ENCODE data around the gene ELL2.

ELL2 gene

DNA sequence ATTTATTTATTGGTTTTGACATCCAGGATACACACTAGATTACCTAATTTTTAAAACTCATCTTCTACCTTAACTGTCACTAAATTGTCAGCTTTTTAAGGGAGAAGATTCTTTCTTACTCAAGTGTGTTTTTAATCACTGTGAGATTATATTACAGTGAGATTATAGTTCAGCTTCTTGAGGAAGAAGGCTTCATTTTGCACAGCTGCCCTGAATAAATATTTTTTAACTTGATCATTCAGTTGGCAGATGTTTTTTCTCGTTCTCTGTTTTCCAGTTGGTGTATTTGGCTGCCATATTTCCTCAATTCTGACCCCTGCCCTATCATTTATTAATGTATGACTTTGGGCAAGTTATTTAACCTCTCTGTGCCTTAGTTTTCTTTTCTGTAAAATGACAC lies 15.0 kb upstream of the ELL2 start:
- DNase-seq = no peak

- no peak for DNase-seq
These were observed 14.1 kb upstream of the ELL2 start for GRCh38 chr5:95975703-95976102.

GRCh38 chr5:95973793-95974325 lies 12.2 kb upstream of the ELL2 start:
- no peak for DNase-seq

GRCh38 chr5:95972196-95972595 lies 10.5 kb upstream of the ELL2 start:
- DNase-seq = no peak

GRCh38 chr5:95970359-95970704 lies 8.7 kb upstream of the ELL2 start:
- DNase-seq = no peak

DNA sequence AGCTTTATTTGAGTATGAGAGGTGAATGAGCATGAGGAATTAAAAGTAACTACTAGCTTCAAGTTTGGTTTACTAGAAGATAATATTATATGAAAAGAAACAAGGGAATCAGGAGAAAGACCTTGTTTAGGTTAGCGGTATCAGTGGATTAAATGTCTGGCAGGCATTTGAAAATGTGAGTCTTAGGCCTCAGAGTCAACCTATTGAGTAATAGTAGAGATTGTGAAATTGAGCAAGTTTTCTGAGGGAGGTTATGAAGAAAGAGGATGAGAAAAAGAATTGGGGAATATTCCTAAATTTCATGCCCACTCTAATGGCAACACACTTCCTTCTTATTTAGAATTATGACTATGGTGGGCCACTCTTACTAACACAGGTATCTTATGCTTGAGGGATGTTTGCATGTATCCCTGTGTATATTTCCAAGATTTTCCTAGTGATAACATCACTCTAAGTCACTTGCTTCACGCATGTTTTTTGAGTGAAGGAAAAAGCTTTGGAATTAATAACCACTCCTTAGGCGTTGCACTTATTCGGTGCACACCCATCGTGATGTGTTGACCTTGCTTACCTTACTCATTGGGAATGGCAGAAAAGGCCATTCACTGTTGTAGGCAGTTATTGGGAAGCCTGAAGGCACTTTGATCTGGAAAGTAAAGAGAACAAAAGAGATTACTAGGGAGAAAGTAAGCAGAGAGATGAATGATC lies 8.2 kb upstream of the ELL2 start:
- DNase-seq = no peak

GRCh38 chr5:95969055-95969454 lies 7.4 kb upstream of the ELL2 start:
- no peak for DNase-seq

GRCh38 chr5:95967236-95967635 lies 5.6 kb upstream of the ELL2 start:
- DNase-seq = no peak

DNA sequence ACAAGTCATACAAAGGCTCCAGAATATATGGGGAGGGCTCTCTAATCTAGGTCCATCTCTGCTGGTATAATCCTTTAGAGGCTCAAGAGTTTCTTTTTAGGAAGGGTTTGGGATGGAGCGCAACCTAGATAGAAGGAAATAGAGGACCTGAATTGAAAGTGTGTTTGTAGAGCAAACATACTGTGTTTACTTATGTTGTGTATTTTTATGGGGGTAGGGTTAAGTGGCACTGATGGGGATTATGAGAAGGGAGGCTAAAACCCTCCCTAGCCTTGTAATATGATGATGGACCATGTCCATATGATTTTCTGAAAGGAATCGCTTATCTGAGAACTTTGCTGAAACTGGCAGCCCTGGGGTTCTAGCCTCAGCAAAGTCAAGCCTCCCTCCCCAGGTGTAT lies 4.4 kb upstream of the ELL2 start:
- no peak for DNase-seq

- no peak for DNase-seq
These were observed 2.2 kb upstream of the ELL2 start for GRCh38 chr5:95963650-95964410.

DNA sequence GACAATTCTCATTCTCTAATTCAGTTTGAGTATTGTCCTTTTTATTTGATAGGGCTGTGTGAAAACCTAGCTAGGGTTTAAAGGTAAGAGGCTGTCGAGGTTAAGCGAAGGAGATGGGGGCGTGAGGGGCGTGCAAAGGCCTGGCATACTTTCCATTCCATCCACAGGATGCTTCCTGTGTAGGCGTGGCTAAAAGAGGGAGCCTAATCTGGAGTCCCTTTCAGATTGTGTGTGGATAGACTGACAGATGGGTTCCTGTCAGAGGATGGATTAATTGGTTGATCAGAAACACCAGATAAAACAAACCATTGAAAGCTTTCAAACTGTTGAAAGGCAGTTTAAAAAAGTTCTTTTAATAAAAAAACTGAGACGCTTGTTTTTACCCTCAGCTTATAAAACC lies 1.1 kb upstream of the ELL2 start:
- no peak for DNase-seq

- no peak for DNase-seq
These were observed 773 bp upstream of the ELL2 start for GRCh38 chr5:95962475-95962773.

GRCh38 chr5:95960667-95961616 lies 709 bp downstream of the ELL2 start:
- peak; percentile 60 for DNase-seq

DNA sequence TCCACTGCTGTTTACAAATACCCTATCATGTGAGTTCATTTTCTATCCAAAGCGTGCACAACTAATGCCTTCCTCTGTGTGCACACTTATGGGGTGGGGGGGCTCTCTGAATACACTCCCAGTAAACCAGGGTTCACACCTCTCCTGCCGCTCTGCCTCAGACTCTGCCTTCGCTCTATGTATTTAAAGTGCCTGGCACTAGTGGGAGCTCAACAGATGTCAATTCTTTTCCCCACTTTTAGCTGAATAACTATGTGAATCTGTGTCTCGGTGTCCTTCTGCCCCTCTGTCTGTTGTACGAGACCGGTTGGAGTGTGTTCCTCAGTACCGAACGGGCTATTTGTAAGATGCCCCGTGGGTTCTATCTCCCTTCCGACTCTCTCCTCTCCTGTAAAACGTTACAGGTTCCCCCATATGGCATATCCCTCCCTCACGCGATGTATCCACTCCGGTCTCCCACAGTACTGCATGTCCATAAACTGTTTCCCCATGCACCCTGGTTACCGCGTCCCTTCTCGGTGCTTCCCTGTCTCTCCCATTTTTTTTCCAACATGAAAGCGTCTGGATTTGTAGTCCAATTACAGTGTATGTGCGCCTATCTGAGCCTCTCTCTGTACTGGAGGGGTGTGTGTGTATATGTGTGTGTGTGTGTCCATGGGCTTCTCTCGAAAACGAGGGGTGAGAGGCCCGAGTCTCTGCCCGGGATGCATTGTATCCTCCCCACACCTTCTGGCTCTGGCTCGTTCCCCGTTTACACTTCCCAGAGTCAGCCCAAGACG lies 1.6 kb downstream of the ELL2 start:
- DNase-seq = no peak

DNA sequence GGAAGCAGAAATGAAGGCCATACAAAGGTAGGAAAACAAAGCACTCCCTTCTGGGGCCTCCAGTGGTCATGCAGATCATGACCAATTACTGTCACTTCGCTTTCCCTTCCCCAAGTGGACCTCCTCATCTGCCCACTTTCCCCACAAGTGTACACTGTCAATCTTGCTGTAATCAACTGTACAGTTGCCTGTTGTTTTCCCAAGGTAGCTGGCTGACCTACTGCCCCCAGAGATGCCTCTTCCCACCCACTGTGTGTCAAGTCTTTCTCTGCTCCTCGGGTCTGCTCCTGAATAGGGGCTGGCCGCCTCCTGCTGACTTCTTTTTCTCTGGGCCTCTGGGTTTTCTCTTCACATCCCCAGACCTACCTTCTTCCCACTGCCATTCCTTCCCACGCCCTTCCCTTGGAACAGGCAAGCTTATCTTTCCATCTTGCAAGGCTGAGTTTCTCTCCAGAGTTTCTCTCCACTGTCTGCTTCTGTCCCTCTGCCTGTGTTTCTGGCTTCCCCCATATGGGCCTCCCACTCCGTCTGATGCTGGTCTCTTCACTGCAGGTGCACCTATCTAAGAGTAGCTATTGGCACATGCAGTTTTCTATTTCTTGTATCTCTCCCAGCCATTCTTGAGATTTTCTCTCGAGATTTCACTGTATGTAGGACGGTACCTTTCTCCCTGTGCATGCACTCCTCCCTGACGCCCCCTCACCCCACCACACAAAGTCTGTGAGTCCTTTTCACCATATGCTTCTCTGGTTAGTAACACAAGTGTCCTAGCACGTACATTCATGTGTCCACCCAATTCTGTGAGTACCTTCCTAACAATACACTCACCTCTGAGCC lies 2.4 kb downstream of the ELL2 start:
- no peak for DNase-seq

DNA sequence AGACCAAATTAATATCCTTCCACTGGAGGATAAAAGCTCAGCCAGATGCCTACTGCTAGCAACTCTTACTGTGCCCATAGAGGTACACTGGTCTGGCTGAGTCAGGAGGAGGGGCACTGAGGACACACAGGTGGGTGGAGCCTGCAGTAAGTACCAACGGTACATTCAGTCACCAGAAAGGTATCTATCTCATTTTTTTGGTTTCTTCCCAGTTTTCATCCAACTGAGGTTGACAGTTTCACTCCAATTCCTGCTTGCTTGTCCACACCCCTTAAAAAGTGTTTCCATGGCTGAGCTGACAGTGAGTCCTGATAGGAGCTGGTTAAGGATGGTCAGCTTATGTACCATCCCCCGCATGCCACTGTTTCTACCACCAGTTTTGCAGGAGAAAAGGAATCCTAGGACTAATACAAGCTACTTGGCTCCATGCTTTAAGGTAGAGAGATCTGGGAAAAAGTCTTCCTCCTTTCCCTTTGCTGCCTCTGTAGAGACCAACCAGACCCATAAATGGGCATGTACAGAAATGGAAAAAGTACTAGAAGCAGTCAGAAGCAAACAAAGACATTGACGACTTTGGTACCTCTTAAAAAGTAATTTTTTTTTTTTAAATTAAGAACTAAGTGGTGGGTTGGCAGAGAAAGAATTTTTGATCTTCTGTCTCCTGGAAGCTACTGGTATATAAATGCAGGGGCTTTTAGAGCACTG lies 3.2 kb downstream of the ELL2 start:
- no peak for DNase-seq

DNA sequence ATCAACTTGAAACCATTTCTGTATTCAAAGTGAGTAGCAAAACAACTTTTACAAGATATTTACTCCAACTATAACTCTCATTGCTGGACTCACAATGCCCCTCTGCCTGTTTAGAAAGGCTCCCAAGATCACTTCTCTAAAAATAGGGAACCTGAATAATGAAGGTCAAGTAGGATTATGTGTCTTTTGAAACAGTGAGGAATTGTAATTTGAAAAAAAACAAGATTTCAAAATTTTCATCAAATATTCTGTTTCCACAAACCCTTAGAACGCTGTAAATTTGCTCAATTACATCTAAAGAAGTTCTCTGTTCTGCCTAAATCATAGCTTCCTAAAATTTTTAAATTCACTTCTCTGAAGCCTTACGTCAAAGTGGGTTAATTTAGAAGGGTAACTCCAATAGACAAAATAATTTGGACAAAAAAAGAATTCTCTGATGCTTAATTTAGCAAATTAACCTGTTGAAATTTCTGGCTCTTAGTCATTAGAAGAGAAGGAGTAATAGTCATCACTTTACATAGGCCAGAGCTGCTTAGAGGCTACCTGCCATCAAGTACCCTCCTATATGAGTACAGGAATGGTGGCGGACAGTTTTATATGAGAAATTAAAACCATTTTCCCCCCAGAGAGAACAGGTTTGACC lies 4.0 kb downstream of the ELL2 start:
- no peak for DNase-seq

GRCh38 chr5:95956900-95957293 lies 4.8 kb downstream of the ELL2 start:
- DNase-seq = no peak

GRCh38 chr5:95956021-95956899 lies 5.4 kb downstream of the ELL2 start:
- DNase-seq = no peak
